ENCODE results near the gene CSNK1E. TPM values are rescaled to one million over a fixed set of nuclear protein-coding genes. Genes with fewer than 3 reads are reported as not detected.

CSNK1E gene
- total and polyA plus RNA-seq, 2 experiments from 2014 or later = 46.9 to 130 TPM

DNA sequence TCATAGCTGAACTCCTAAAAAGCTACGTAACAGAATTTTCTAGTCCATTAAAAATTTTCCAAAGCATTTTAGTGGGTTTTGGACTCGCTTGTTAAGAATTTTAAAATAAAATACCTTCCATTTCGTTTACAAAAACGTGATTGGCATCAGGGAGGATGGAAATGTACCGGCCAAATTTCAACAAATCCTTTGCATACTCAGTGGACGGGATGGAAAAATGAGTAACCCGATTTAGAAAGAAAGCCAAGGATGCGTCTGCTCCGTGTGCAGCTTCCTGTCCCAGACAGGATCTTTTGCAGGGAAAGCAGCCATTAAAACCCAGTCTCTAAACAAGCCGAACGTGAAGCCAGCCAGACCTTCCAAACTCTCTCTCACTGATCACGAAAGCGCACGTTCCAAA is 60.1 kb downstream of the CSNK1E start:
- peak overlapping the region; percentile 82 for H3K9ac ChIP-seq
- 1 to 2% methylated on average over 14 of the region's 14 CpGs for WGBS, 2 experiments (ENCODE audit: low coverage in 1 of 2, low lambda C conversion rate in 2 of 2, missing lambda C conversion rate in 2 of 2)
- H2AFZ ChIP-seq = peak overlapping the region; percentile 57
- no peak for TF ChIP-seq EZH2 (IDR thresholded peaks at IDR 0.05; ENCODE audit: insufficient read depth, poor library complexity, severe bottlenecking)
- no peak for TF ChIP-seq EZH2phosphoT487 (IDR thresholded peaks at IDR 0.05; ENCODE audit: insufficient read depth, low read depth)
- H3K27me3 ChIP-seq (replicated peaks; ENCODE audit: insufficient read depth) = no peaks in the 10 kb centered on the region
- peak overlapping the region; percentile 88 for H3K4me2 ChIP-seq (ENCODE audit: unreplicated experiment)
- H3K9me2 ChIP-seq (ENCODE audit: insufficient read depth) = no peaks in the 10 kb centered on the region
- in situ Hi-C loops (cut with MboI) = no loop called here
- peak overlapping the region; percentile 68 for H3K4me3 ChIP-seq
- DNase-seq = peak; percentile 94
- peaks cover 44% of the 10 kb centered on the region for H3F3A ChIP-seq (ENCODE audit: insufficient read depth)
- peak overlapping the region; percentile 94 for H3K27ac ChIP-seq
- no peaks in the 10 kb centered on the region for H3K36me3 ChIP-seq (ENCODE audit: low read depth)
- peaks cover 34% of the 10 kb centered on the region for H3K4me1 ChIP-seq (ENCODE audit: insufficient read depth)
- H3K79me2 ChIP-seq (ENCODE audit: insufficient read depth) = peaks cover 98% of the 10 kb centered on the region
- H3K9me3 ChIP-seq (ENCODE audit: low read depth) = no peaks in the 10 kb centered on the region
- no peaks in the 10 kb centered on the region for H4K20me1 ChIP-seq (ENCODE audit: insufficient read depth)

DNA sequence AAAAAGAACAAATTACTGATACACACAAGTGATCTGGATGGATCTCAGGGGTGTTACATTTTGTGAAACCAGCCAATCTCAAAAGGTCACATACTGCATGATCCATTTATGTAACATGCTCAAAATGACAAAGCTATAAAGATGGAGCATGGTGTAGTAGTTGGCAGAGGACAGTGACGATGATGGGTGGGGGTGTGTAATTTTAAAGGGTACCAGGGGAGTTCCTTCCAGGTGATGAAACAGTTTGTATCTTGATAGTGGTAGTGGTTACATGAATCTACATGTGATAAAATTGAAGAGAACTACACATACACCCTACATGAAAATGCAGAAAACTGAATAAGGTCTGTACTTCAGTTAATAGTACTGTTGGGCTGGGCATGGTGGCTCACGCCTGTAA is 61.5 kb downstream of the CSNK1E start:
- Histone ChIP-seq H4K20me1 (ENCODE audit: insufficient read depth) (no peaks in the 10 kb centered on the region), H3F3A (ENCODE audit: insufficient read depth) (peaks cover 37% of the 10 kb centered on the region), H3K4me1 (ENCODE audit: insufficient read depth) (peaks cover 28% of the 10 kb centered on the region), H3K4me2 (ENCODE audit: unreplicated experiment) (no peak overlapping the region), H3K9ac (no peak overlapping the region), H2AFZ (no peak overlapping the region), H3K36me3 (ENCODE audit: low read depth) (no peaks in the 10 kb centered on the region), H3K79me2 (ENCODE audit: insufficient read depth) (peaks cover 98% of the 10 kb centered on the region), H3K9me3 (ENCODE audit: low read depth) (no peaks in the 10 kb centered on the region), H3K27ac (peak overlapping the region; percentile 94), H3K4me3 (no peak overlapping the region), H3K27me3 (replicated peaks; ENCODE audit: insufficient read depth) (no peaks in the 10 kb centered on the region), H3K9me2 (ENCODE audit: insufficient read depth) (no peaks in the 10 kb centered on the region)
- no peak for TF ChIP-seq EZH2 (IDR thresholded peaks at IDR 0.05; ENCODE audit: insufficient read depth, poor library complexity, severe bottlenecking)
- no peak for TF ChIP-seq EZH2phosphoT487 (IDR thresholded peaks at IDR 0.05; ENCODE audit: insufficient read depth, low read depth)
- in situ Hi-C loops (cut with MboI) = no loop called here
- DNase-seq = no peak
- WGBS, 2 experiments (ENCODE audit: low coverage in 1 of 2, low lambda C conversion rate in 2 of 2, missing lambda C conversion rate in 2 of 2) = 96 to 98% methylated on average over 2 of the region's 2 CpGs

DNA sequence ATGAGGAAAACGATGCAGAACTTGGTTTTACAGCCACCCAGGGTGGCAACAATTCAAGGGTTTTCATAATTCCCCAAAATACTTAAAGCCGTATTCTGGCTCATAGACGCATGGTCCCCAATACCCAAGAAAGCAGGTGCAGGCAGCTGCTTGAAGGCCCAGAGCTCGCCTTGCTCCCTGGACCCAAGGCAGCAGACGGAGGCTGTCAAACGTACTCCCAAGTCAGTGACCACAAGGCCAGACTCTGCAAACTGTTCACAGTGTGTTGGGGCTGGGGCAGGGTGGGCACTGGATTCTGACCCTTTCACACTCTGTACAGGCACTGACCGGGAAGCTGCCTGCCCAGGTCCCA is 65.9 kb downstream of the CSNK1E start:
- Histone ChIP-seq H3K9me3 (ENCODE audit: low read depth) (no peaks in the 10 kb centered on the region), H3F3A (ENCODE audit: insufficient read depth) (peaks cover 11% of the 10 kb centered on the region), H2AFZ (no peak overlapping the region), H3K9ac (no peak overlapping the region), H3K4me3 (no peak overlapping the region), H3K27me3 (replicated peaks; ENCODE audit: insufficient read depth) (no peaks in the 10 kb centered on the region), H3K36me3 (ENCODE audit: low read depth) (no peaks in the 10 kb centered on the region; the same call in 1 of the 2 replicates), H3K4me1 (ENCODE audit: insufficient read depth) (peaks cover 8% of the 10 kb centered on the region), H3K9me2 (ENCODE audit: insufficient read depth) (no peaks in the 10 kb centered on the region), H4K20me1 (ENCODE audit: insufficient read depth) (0 out of 2 replicates have a peak, but pooled peaks cover 3% of the 10 kb centered on the region), H3K4me2 (ENCODE audit: unreplicated experiment) (no peak overlapping the region), H3K79me2 (ENCODE audit: insufficient read depth) (peaks cover 100% of the 10 kb centered on the region), H3K27ac (no peak overlapping the region)
- in situ Hi-C loops (cut with MboI) = no loop called here
- no peak for DNase-seq
- 63 to 70% methylated on average over 7 of the region's 7 CpGs for WGBS, 2 experiments (ENCODE audit: low coverage in 1 of 2, low lambda C conversion rate in 2 of 2, missing lambda C conversion rate in 2 of 2)
- TF ChIP-seq EZH2 (IDR thresholded peaks at IDR 0.05; ENCODE audit: insufficient read depth, poor library complexity, severe bottlenecking) = no peak
- no peak for TF ChIP-seq EZH2phosphoT487 (IDR thresholded peaks at IDR 0.05; ENCODE audit: insufficient read depth, low read depth)

DNA sequence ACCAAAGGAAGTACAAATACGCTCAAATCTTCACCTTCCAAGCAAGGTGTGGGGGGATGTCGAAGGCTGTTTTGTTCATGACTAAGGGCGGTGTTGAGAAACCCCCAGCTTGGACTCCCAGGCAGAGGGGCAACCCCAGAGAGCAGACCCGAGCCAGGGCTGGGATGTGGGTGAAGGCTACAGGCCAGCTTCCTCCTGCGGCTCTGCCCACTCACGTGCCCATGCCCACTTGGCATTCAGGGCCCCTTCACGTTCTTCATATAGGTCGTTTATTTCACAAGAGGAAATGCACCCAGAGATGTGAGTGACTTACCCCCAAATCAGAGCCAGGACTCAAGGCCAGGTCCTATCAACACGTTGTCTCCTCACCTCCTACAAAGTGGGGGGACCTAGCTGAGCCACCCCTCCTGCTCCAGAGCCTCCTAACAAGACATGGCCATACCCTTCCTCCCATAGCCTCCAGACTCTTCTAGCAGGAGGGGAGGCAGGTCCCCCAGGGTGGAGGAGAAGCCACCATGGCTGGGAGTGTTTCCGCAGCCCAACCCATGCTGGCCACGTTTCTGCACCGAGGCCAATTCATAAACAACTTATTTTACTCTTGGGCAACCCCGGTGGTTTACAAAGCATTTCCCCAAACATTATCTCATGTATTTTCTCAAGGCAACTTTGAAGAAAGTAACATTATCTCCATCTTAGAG is 66.4 kb downstream of the CSNK1E start:
- in situ Hi-C loops (cut with MboI) = no loop called here

More for the DNA sequence above, 66.4 kb downstream of the CSNK1E start:
- Histone ChIP-seq H3K4me3 (no peak overlapping the region), H4K20me1 (ENCODE audit: insufficient read depth) (0 out of 2 replicates have a peak, but pooled peaks cover 3% of the 10 kb centered on the region), H3F3A (ENCODE audit: insufficient read depth) (peaks cover 6% of the 10 kb centered on the region; the same call in 1 of the 2 replicates), H3K4me1 (ENCODE audit: insufficient read depth) (0 out of 2 replicates have a peak, but pooled peaks cover 5% of the 10 kb centered on the region), H3K9me3 (ENCODE audit: low read depth) (no peaks in the 10 kb centered on the region), H2AFZ (no peak overlapping the region), H3K9me2 (ENCODE audit: insufficient read depth) (no peaks in the 10 kb centered on the region), H3K79me2 (ENCODE audit: insufficient read depth) (peaks cover 99% of the 10 kb centered on the region), H3K4me2 (ENCODE audit: unreplicated experiment) (no peak overlapping the region), H3K27ac (peak overlapping the region; percentile 25; the same call in 1 of the 2 replicates), H3K9ac (no peak overlapping the region), H3K27me3 (replicated peaks; ENCODE audit: insufficient read depth) (no peaks in the 10 kb centered on the region), H3K36me3 (ENCODE audit: low read depth) (no peaks in the 10 kb centered on the region; the same call in 1 of the 2 replicates)
- whole genome bisulfite sequencing, 2 experiments (ENCODE audit: low coverage in 1 of 2, low lambda C conversion rate in 2 of 2, missing lambda C conversion rate in 2 of 2) = 41 to 42% methylated on average over 13 of the region's 13 CpGs
- no peak for TF ChIP-seq EZH2phosphoT487 (IDR thresholded peaks at IDR 0.05; ENCODE audit: insufficient read depth, low read depth)
- no peak for TF ChIP-seq EZH2 (IDR thresholded peaks at IDR 0.05; ENCODE audit: insufficient read depth, poor library complexity, severe bottlenecking)
- peak; percentile 36 for DNase-seq

All from GM23248 (cell line).